ENCODE results near the gene CHCHD3.

GRCh38 chr7:132910657-132911056 lies 171.2 kb downstream of the CHCHD3 start:
- TF ChIP-seq, protein P1, sequence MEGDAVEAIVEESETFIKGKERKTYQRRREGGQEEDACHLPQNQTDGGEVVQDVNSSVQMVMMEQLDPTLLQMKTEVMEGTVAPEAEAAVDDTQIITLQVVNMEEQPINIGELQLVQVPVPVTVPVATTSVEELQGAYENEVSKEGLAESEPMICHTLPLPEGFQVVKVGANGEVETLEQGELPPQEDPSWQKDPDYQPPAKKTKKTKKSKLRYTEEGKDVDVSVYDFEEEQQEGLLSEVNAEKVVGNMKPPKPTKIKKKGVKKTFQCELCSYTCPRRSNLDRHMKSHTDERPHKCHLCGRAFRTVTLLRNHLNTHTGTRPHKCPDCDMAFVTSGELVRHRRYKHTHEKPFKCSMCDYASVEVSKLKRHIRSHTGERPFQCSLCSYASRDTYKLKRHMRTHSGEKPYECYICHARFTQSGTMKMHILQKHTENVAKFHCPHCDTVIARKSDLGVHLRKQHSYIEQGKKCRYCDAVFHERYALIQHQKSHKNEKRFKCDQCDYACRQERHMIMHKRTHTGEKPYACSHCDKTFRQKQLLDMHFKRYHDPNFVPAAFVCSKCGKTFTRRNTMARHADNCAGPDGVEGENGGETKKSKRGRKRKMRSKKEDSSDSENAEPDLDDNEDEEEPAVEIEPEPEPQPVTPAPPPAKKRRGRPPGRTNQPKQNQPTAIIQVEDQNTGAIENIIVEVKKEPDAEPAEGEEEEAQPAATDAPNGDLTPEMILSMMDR (IDR thresholded peaks at IDR 0.05), result no peak
- TF ChIP-seq EZH2 (IDR thresholded peaks at IDR 0.05), result no peak
- TF ChIP-seq EZH2phosphoT487 (IDR thresholded peaks at IDR 0.05), result no peak
